ENCODE data around the gene LRRC8C. TPM values are rescaled to one million over a fixed set of nuclear protein-coding genes. Genes with fewer than 3 reads are reported as not detected.

LRRC8C gene
- total RNA-seq, 1 experiment from 2014 or later = 8.4 TPM

GRCh38 chr1:89635825-89636815 is 3.2 kb downstream of the LRRC8C start:
- H3K4me3 ChIP-seq (replicated peaks in 1 of 2; ENCODE audit: low read depth in 1 of 2, low read length in 2 of 2) = no peak overlapping the region
- TF ChIP-seq JUND (IDR thresholded peaks at IDR 0.05) = peak; percentile 38
- TF ChIP-seq FOSL1 (IDR thresholded peaks at IDR 0.05; ENCODE audit: low read depth) = peak; percentile 30; the same call in 1 of the 2 replicates
- TF ChIP-seq EZH2 (IDR thresholded peaks at IDR 0.05) = no peak
- TF ChIP-seq ELF1 (IDR thresholded peaks at IDR 0.05; ENCODE audit: borderline replicate concordance, low read depth) = no peak
- no peak for TF ChIP-seq TCF7L2 (IDR thresholded peaks at IDR 0.05; ENCODE audit: borderline replicate concordance, extremely low read depth, insufficient read depth, insufficient read length)
- no peak for TF ChIP-seq YY1 (IDR thresholded peaks at IDR 0.05; ENCODE audit: extremely low read depth, insufficient replicate concordance, low read depth, low read length)
- POLR2A ChIA-PET = no interaction called here
- ATAC-seq (no peak), DNase-seq (ENCODE audit: low read depth, low spot score) (no peak)
- peaks cover 3% of the 10 kb centered on the region; the same call in 1 of the 2 replicates for H4K20me1 ChIP-seq (ENCODE audit: insufficient read depth)
- CTCF ChIA-PET = no interaction called here
- no peak overlapping the region for H3K9ac ChIP-seq (ENCODE audit: low read length)
- peaks cover 57% of the 10 kb centered on the region for H3K79me2 ChIP-seq (ENCODE audit: insufficient read depth, low read length)
- H2AFZ ChIP-seq (ENCODE audit: low read depth, low read length, poor library complexity, severe bottlenecking) = no peak overlapping the region
- H3K36me3 ChIP-seq (ENCODE audit: control insufficient read depth in 1 of 2, insufficient read depth in 2 of 2, low read length in 2 of 2) = no peaks in the 10 kb centered on the region
- H3K27ac ChIP-seq (ENCODE audit: low read depth, low read length) = no peak overlapping the region
- RAD21 ChIA-PET (ENCODE audit: low non-redundant PET in 1 of 2, low total read pairs in 2 of 2, uncharacterized antibody in 2 of 2, unreplicated experiment in 2 of 2) = no interaction called here
- intact Hi-C loops (cut with micrococcal nuclease) = loop anchor here (10.0 kb wide), 2 partner anchors 111 to 359 kb away; partner anchors contain the start of genes LRRC8B and ZNF326
- H3K4me2 ChIP-seq (ENCODE audit: low read length) = peak overlapping the region; percentile 58
- no peaks in the 10 kb centered on the region for H3K27me3 ChIP-seq (ENCODE audit: insufficient read depth, low read length)
- peaks cover 8 to 36% of the 10 kb centered on the region in 2 experiments; a peak in 3 of 4 replicates for H3K4me1 ChIP-seq (ENCODE audit: control insufficient read depth in 1 of 2, insufficient read depth in 2 of 2, low read length in 2 of 2)
- no TSS peak for BruUV-seq (replicated peaks)
- no peaks in the 10 kb centered on the region for H3K9me2 ChIP-seq (ENCODE audit: insufficient read depth)
- no peaks in the 10 kb centered on the region for H3K9me3 ChIP-seq (ENCODE audit: control insufficient read depth in 1 of 2, insufficient read depth in 1 of 2, low read depth in 1 of 2, low read length in 2 of 2)

- no peaks in the 10 kb centered on the region for H3K36me3 ChIP-seq (ENCODE audit: control insufficient read depth in 1 of 2, insufficient read depth in 2 of 2, low read length in 2 of 2)
- no peak for ATAC-seq
- H3K27me3 ChIP-seq (ENCODE audit: insufficient read depth, low read length) = no peaks in the 10 kb centered on the region
- no peaks in the 10 kb centered on the region for H4K20me1 ChIP-seq (ENCODE audit: insufficient read depth)
- no peak overlapping the region for H3K4me3 ChIP-seq (replicated peaks in 1 of 2; ENCODE audit: low read depth in 1 of 2, low read length in 2 of 2)
- no peaks in the 10 kb centered on the region for H3K9me3 ChIP-seq (ENCODE audit: control insufficient read depth in 1 of 2, insufficient read depth in 1 of 2, low read depth in 1 of 2, low read length in 2 of 2)
- RAD21 ChIA-PET (ENCODE audit: low non-redundant PET in 1 of 2, low total read pairs in 2 of 2, uncharacterized antibody in 2 of 2, unreplicated experiment in 2 of 2) = no interaction called here
- no peak overlapping the region for H3K4me2 ChIP-seq (ENCODE audit: low read length)
- H3K9me2 ChIP-seq (ENCODE audit: insufficient read depth) = no peaks in the 10 kb centered on the region
- POLR2A ChIA-PET = no interaction called here
- peaks cover 3 to 27% of the 10 kb centered on the region in 2 experiments; a peak in 3 of 4 replicates for H3K4me1 ChIP-seq (ENCODE audit: control insufficient read depth in 1 of 2, insufficient read depth in 2 of 2, low read length in 2 of 2)
- H2AFZ ChIP-seq (ENCODE audit: low read depth, low read length, poor library complexity, severe bottlenecking) = no peak overlapping the region
- CTCF ChIA-PET = no interaction called here
- DNase-seq (ENCODE audit: low read depth, low spot score) = no peak
- no peak overlapping the region for H3K9ac ChIP-seq (ENCODE audit: low read length)
- no TSS peak for BruUV-seq (replicated peaks)
- peaks cover 64% of the 10 kb centered on the region for H3K79me2 ChIP-seq (ENCODE audit: insufficient read depth, low read length)
- no peak overlapping the region for H3K27ac ChIP-seq (ENCODE audit: low read depth, low read length)
- intact Hi-C loops (cut with micrococcal nuclease) = loop anchor here (10.0 kb wide), 2 partner anchors 113 to 357 kb away; partner anchors contain the start of genes LRRC8B and ZNF326
- TF ChIP-seq RAD21 (IDR thresholded peaks at IDR 0.05; ENCODE audit: low read depth) (no peak), POLR2A (IDR thresholded peaks at IDR 0.05; ENCODE audit: borderline replicate concordance, extremely low read depth, insufficient read depth, insufficient read length) (no peak), FOSL1 (IDR thresholded peaks at IDR 0.05; ENCODE audit: low read depth) (no peak), ATF3 (IDR thresholded peaks at IDR 0.05) (no peak), EZH2phosphoT487 (IDR thresholded peaks at IDR 0.05; ENCODE audit: borderline replicate concordance) (no peak), SRF (IDR thresholded peaks at IDR 0.05; ENCODE audit: low read depth) (no peak), POLR2AphosphoS5 (IDR thresholded peaks at IDR 0.05; ENCODE audit: low read depth, low read length) (no peak), ZBTB33 (IDR thresholded peaks at IDR 0.05; ENCODE audit: extremely low read depth, insufficient replicate concordance, low read length) (no peak), SP1 (IDR thresholded peaks at IDR 0.05; ENCODE audit: low read depth) (no peak)
These were observed 4.6 kb downstream of the LRRC8C start for GRCh38 chr1:89637496-89637895.

All from HCT116 (cell line).